ENCODE data around the gene MEAF6. TPM values are rescaled to one million over a fixed set of nuclear protein-coding genes. Genes with fewer than 3 reads are reported as not detected.
A peak's percentile ranks its signal among the peaks of the same experiment; 100 is the strongest.

The MEAF6 gene
- total and polyA plus RNA-seq, 7 donors: 27.2 to 109 (median 35.4) TPM

- Histone ChIP-seq H3K4me1 (peaks cover 9% of the 10 kb centered on the region), H3K27me3 (ENCODE audit: insufficient read depth in 3 of 3, low read length in 2 of 3) (no peaks in the 10 kb centered on the region), H3K27ac (no peak overlapping the region), H3K36me3 (ENCODE audit: insufficient read depth in 1 of 2, low read depth in 1 of 2) (peaks cover 4 to 66% of the 10 kb centered on the region in 2 donors), H3K4me3 (no peak overlapping the region), H3K9me3 (no peaks in the 10 kb centered on the region)
- DNase-seq (no peak), ATAC-seq (no peak)
- no peak for TF ChIP-seq CTCF (IDR thresholded peaks at IDR 0.05)
- 72 to 73% (median 72%) methylated on average over 5 of the region's 5 CpGs for WGBS, 3 donors
- intact Hi-C loops (cut with DNase I): loop anchor here in 1 of 2 donors (5.0 kb wide), 1 partner anchor 91 kb away; no protein-coding TSS in a partner anchor
These were observed 12.9 kb downstream of the MEAF6 start for GRCh38 chr1:37501661-37502060.

GRCh38 chr1:37498872-37499617 is 15.5 kb downstream of the MEAF6 start:
- Histone ChIP-seq H3K27ac (peak overlapping the region; percentile 33), H3K27me3 (ENCODE audit: insufficient read depth in 3 of 3, low read length in 2 of 3) (no peaks in the 10 kb centered on the region), H3K4me3 (no peak overlapping the region), H3K36me3 (ENCODE audit: insufficient read depth in 1 of 2, low read depth in 1 of 2) (peaks cover 0 to 58% of the 10 kb centered on the region in 2 donors), H3K9me3 (no peaks in the 10 kb centered on the region), H3K4me1 (peaks cover 9% of the 10 kb centered on the region)
- TF ChIP-seq CTCF (IDR thresholded peaks at IDR 0.05): no peak
- intact Hi-C loops (cut with DNase I): no loop called here
- ATAC-seq (peak; percentile 76 to 99 (median 96)), DNase-seq (no peak)
- WGBS, 3 donors: 50 to 55% (median 52%) methylated on average over 4 of the region's 4 CpGs

DNA sequence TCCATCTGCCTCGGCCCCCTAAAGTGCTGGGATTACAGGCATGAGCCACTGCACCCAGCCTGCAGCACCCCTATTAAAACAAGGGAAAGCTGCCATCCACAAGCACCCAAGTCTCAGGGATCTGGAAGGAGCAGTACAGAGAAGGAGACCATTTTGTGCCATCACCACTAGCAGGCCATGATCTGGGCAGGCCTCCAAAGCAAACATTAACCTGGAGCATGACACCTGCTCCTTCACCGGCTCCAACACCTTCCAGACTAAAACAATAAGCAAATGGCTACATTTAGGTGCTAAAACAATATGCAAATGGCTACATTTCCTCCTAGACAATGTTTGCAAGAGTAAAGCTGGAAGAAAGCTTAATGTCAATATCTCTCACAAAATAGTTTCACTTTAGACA is 16.7 kb downstream of the MEAF6 start:
- Histone ChIP-seq H3K27ac (no peak overlapping the region), H3K9me3 (no peaks in the 10 kb centered on the region), H3K4me1 (peaks cover 9% of the 10 kb centered on the region), H3K4me3 (no peak overlapping the region), H3K36me3 (ENCODE audit: insufficient read depth in 1 of 2, low read depth in 1 of 2) (peaks cover 0 to 59% of the 10 kb centered on the region in 2 donors), H3K27me3 (ENCODE audit: insufficient read depth in 3 of 3, low read length in 2 of 3) (no peaks in the 10 kb centered on the region)
- intact Hi-C loops (cut with DNase I): no loop called here
- ATAC-seq: no peak
- no peak for DNase-seq
- 86 to 96% (median 91%) methylated on average over 2 of the region's 2 CpGs for WGBS, 3 donors
- no peak for TF ChIP-seq CTCF (IDR thresholded peaks at IDR 0.05)

GRCh38 chr1:37495875-37496274 is 18.7 kb downstream of the MEAF6 start:
- Histone ChIP-seq H3K4me3 (no peak overlapping the region), H3K27ac (no peak overlapping the region), H3K27me3 (ENCODE audit: insufficient read depth in 3 of 3, low read length in 2 of 3) (no peaks in the 10 kb centered on the region), H3K36me3 (ENCODE audit: insufficient read depth in 1 of 2, low read depth in 1 of 2) (peaks cover 0 to 55% of the 10 kb centered on the region in 2 donors), H3K9me3 (no peaks in the 10 kb centered on the region), H3K4me1 (peaks cover 9% of the 10 kb centered on the region)
- ATAC-seq: no peak
- WGBS, 3 donors: 85 to 91% (median 88%) methylated on average over 1 of the region's 1 CpG
- no peak for DNase-seq
- intact Hi-C loops (cut with DNase I): no loop called here
- TF ChIP-seq CTCF (IDR thresholded peaks at IDR 0.05): no peak
